Mesenchymal stem cell (in vitro differentiated cells and primary cell): ENCODE measurements around the gene GFRA1.

Experiments
- DNase-seq: peaks from one replicate; pipeline ENCODE4 v3.0.0-alpha.2; 2013
- H2AFZ ChIP-seq: one replicate; pipeline ENCODE4 v1.6.1; 2013; ENCODE audit warnings: low read depth, mild to moderate bottlenecking, control low read depth, inconsistent platforms, low read length, moderate library complexity
- H2AK5ac ChIP-seq: 2 replicates; pipeline ENCODE4 v1.6.1; 2013; ENCODE audit warnings: low read length, moderate library complexity, mild to moderate bottlenecking, inconsistent platforms; ENCODE audit not compliant: severe bottlenecking
- H2BK120ac ChIP-seq: one replicate; pipeline ENCODE4 v1.6.1; 2013; ENCODE audit warnings: low read depth, mild to moderate bottlenecking, inconsistent platforms, low read length, moderate library complexity
- H2BK12ac ChIP-seq, 2 experiments: one replicate each; pipeline ENCODE4 v1.6.1; 2013; ENCODE audit warnings: inconsistent platforms in 2 of 2, low read length in 2 of 2, mild to moderate bottlenecking in 2 of 2, moderate library complexity in 2 of 2, control low read depth in 1 of 2
- H2BK15ac ChIP-seq: one replicate; pipeline ENCODE4 v1.6.1; 2013; ENCODE audit warnings: mild to moderate bottlenecking, low read depth, inconsistent platforms; ENCODE audit not compliant: poor library complexity, severe bottlenecking
- H2BK5ac ChIP-seq: 2 replicates; pipeline ENCODE4 v1.6.1; 2013; ENCODE audit warnings: low read depth, mild to moderate bottlenecking, low read length, control low read depth, inconsistent platforms; ENCODE audit not compliant: poor library complexity, severe bottlenecking
- H3K14ac ChIP-seq, 2 experiments: one replicate each; pipeline ENCODE4 v1.6.1; 2013; ENCODE audit warnings: inconsistent platforms in 2 of 2, low read length in 2 of 2, control low read depth in 1 of 2, mild to moderate bottlenecking in 1 of 2, moderate library complexity in 1 of 2
- H3K18ac ChIP-seq, 2 experiments: one replicate each; pipeline ENCODE4 v1.6.1; 2013; ENCODE audit warnings: inconsistent platforms in 2 of 2, low read length in 2 of 2, control low read depth in 1 of 2, low read depth in 1 of 2, mild to moderate bottlenecking in 1 of 2
- H3K23ac ChIP-seq, 2 experiments: one replicate each; pipeline ENCODE4 v1.6.1; 2013; ENCODE audit warnings: inconsistent platforms in 2 of 2, low read length in 2 of 2, mild to moderate bottlenecking in 2 of 2, moderate library complexity in 2 of 2, control low read depth in 1 of 2
- H3K27ac ChIP-seq: 2 replicates; pipeline ENCODE4 v1.5.1; 2013; ENCODE audit warnings: mild to moderate bottlenecking, moderate library complexity, low read length, control low read depth, inconsistent platforms; ENCODE audit not compliant: poor library complexity, severe bottlenecking
- H3K27me3 ChIP-seq, 2 experiments: 2 replicates each; pipeline versions ENCODE4 v1.6.1 to v1.7.0; 2013; ENCODE audit warnings: low read length in 2 of 2, mild to moderate bottlenecking in 2 of 2, moderate library complexity in 2 of 2, control low read depth in 1 of 2, inconsistent platforms in 1 of 2; ENCODE audit not compliant: control insufficient read depth in 1 of 2, insufficient read depth in 1 of 2
- H3K36me3 ChIP-seq, 2 experiments: 2 replicates each; pipeline versions ENCODE4 v1.6.1 to v1.7.0; 2013; ENCODE audit warnings: low read length in 2 of 2, control low read depth in 1 of 2, inconsistent platforms in 1 of 2, low read depth in 1 of 2, mild to moderate bottlenecking in 1 of 2; ENCODE audit not compliant: insufficient read depth in 2 of 2, control insufficient read depth in 1 of 2
- H3K4ac ChIP-seq, 2 experiments: one replicate each; pipeline ENCODE4 v1.6.1; 2013; ENCODE audit warnings: inconsistent platforms in 2 of 2, low read length in 2 of 2, mild to moderate bottlenecking in 2 of 2, moderate library complexity in 2 of 2, control low read depth in 1 of 2, low read depth in 1 of 2
- H3K4me1 ChIP-seq: 2 replicates; pipeline ENCODE4 v1.6.1; 2013; ENCODE audit warnings: low read depth, low read length, control low read depth; ENCODE audit not compliant: control insufficient read depth, insufficient read depth
- H3K4me2 ChIP-seq: 2 replicates; pipeline ENCODE4 v1.6.1; 2013; ENCODE audit warnings: low read length, mild to moderate bottlenecking, inconsistent platforms; ENCODE audit not compliant: poor library complexity, severe bottlenecking
- H3K4me3 ChIP-seq, 2 experiments: 2 replicates each; pipeline versions ENCODE4 v1.5.1 to v1.7.0; 2013; ENCODE audit warnings: low read length in 2 of 2, mild to moderate bottlenecking in 2 of 2, control low read depth in 1 of 2, low read depth in 1 of 2; ENCODE audit not compliant: insufficient read depth in 1 of 2
- H3K79me1 ChIP-seq: replicated peaks from 2 replicates; pipeline ENCODE4 v1.6.1; 2013; ENCODE audit warnings: mild to moderate bottlenecking, control low read depth, low read length, inconsistent platforms; ENCODE audit not compliant: poor library complexity, severe bottlenecking
- H3K9ac ChIP-seq: 2 replicates; pipeline ENCODE4 v1.7.0; 2013; ENCODE audit warnings: mild to moderate bottlenecking, low read length, moderate library complexity
- H3K9me3 ChIP-seq: 2 replicates; pipeline ENCODE4 v1.7.0; 2013; ENCODE audit warnings: mild to moderate bottlenecking, low read length; ENCODE audit not compliant: control insufficient read depth
- H4K8ac ChIP-seq: one replicate; pipeline ENCODE4 v1.6.1; 2013; ENCODE audit warnings: inconsistent platforms, mild to moderate bottlenecking, low read length, moderate library complexity
- H4K91ac ChIP-seq: one replicate; pipeline ENCODE4 v1.6.1; 2013; ENCODE audit warnings: mild to moderate bottlenecking, low read length, inconsistent platforms
- WGBS: methylation state at CpG from one replicate; pipeline ENCODE4 v1.1.7; 2013; ENCODE audit warnings: mixed read lengths; 5-methylcytosine and 5-hydroxymethylcytosine counted together

Gene GFRA1

DNA sequence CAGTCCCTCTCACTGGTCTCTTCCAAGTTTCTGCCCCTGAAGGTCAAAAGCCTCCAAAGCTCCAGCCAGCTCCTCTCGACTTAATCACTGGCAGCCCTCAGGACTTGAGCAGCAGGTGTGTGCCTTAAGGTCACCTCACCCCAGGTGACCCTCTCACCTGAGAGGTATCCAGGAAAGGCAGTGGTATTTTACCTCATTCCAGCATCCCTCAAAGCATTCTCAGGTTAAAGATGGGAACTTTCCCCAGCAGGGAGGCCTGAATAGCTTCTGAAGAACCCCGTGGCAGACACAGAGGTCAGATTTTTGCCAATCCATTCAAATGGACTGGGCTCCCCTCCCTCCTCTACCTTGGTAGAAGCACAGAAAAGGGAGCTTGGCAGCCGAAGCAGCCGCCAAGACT, 148.2 kb downstream of the GFRA1 start:
- Histone ChIP-seq H3K9ac (no peak overlapping the region), H3K4me3 (no peak overlapping the region), H2BK5ac (no peak overlapping the region), H3K14ac (no peak overlapping the region), H3K79me1 (peaks cover 17% of the 10 kb centered on the region), H2AK5ac (no peak overlapping the region), H3K36me3 (peaks cover 0 to 32% of the 10 kb centered on the region in 2 experiments), H3K27ac (no peak overlapping the region), H2AFZ (no peak overlapping the region), H4K91ac (no peak overlapping the region), H3K4ac (no peak overlapping the region), H3K27me3 (no peaks in the 10 kb centered on the region), H2BK15ac (no peak overlapping the region), H3K4me2 (no peak overlapping the region), H3K9me3 (peaks cover 8% of the 10 kb centered on the region), H3K23ac (no peak overlapping the region), H2BK120ac (no peak overlapping the region), H2BK12ac (no peak overlapping the region), H3K18ac (no peak overlapping the region), H4K8ac (no peak overlapping the region), H3K4me1 (peaks cover 2% of the 10 kb centered on the region)
- 77% methylated on average over 4 of the region's 4 CpGs for WGBS
- no peak for DNase-seq

DNA sequence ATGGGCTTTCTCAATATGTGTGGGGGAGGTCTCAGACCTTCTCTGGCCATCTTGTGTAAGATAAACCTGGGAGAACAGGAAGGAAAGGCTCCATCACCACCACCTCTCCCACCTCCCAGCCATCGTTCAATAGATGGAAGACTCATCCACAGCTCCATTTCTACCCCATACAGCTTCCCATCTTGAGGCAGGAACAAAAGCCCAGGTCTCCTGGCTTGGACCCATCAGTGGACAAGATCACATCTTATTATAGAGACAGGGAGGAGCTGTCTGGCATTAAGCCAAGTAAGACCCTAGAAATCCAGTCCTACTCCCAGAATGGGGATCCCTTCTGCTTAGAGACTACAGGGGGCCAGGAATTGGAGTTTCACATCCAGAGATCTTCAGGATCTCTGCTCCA, 150.3 kb downstream of the GFRA1 start:
- Histone ChIP-seq H2BK5ac (no peak overlapping the region), H3K18ac (no peak overlapping the region), H4K91ac (no peak overlapping the region), H3K36me3 (peaks cover 0 to 38% of the 10 kb centered on the region in 2 experiments), H3K9me3 (no peaks in the 10 kb centered on the region), H3K79me1 (peaks cover 23% of the 10 kb centered on the region), H3K4me1 (peaks cover 5% of the 10 kb centered on the region), H2BK15ac (no peak overlapping the region), H3K27me3 (no peaks in the 10 kb centered on the region), H3K27ac (no peak overlapping the region), H3K4me2 (no peak overlapping the region), H3K9ac (no peak overlapping the region), H2BK120ac (no peak overlapping the region), H2AFZ (no peak overlapping the region), H4K8ac (no peak overlapping the region), H3K4ac (no peak overlapping the region), H3K4me3 (no peak overlapping the region), H3K23ac (no peak overlapping the region), H2BK12ac (no peak overlapping the region), H2AK5ac (no peak overlapping the region), H3K14ac (no peak overlapping the region)
- WGBS, result no CpG with 5 or more reads among the region's 1 CpG
- DNase-seq, result no peak

- no peak overlapping the region for H3K4ac ChIP-seq
- DNase-seq, result no peak
- H2BK12ac ChIP-seq, result no peak overlapping the region
- H3K27ac ChIP-seq, result no peak overlapping the region
- no peak overlapping the region for H4K91ac ChIP-seq
- no peak overlapping the region for H2BK15ac ChIP-seq
- no peak overlapping the region for H2AK5ac ChIP-seq
- H3K4me3 ChIP-seq, result no peak overlapping the region
- H2BK5ac ChIP-seq, result no peak overlapping the region
- H3K23ac ChIP-seq, result no peak overlapping the region
- peaks cover 5% of the 10 kb centered on the region for H3K4me1 ChIP-seq
- no peak overlapping the region for H2BK120ac ChIP-seq
- H3K36me3 ChIP-seq, result peaks cover 0 to 43% of the 10 kb centered on the region in 2 experiments
- H3K27me3 ChIP-seq, result no peaks in the 10 kb centered on the region
- H2AFZ ChIP-seq, result no peak overlapping the region
- H3K79me1 ChIP-seq, result peaks cover 26% of the 10 kb centered on the region
- no peak overlapping the region for H3K18ac ChIP-seq
- no peak overlapping the region for H3K4me2 ChIP-seq
- H3K14ac ChIP-seq, result no peak overlapping the region
- no peak overlapping the region for H4K8ac ChIP-seq
- no peak overlapping the region for H3K9ac ChIP-seq
- no peaks in the 10 kb centered on the region for H3K9me3 ChIP-seq
- WGBS, result 77% methylated on average over 6 of the region's 8 CpGs
Observed at GRCh38 chr10:116121640-116122525, 151.1 kb downstream of the GFRA1 start.

GRCh38 chr10:116120688-116121455, 152.1 kb downstream of the GFRA1 start:
- Histone ChIP-seq H3K4me3 (no peak overlapping the region), H3K9ac (no peak overlapping the region), H2BK12ac (no peak overlapping the region), H3K4ac (no peak overlapping the region), H2BK120ac (no peak overlapping the region), H3K18ac (no peak overlapping the region), H4K8ac (no peak overlapping the region), H2BK5ac (no peak overlapping the region), H3K4me2 (no peak overlapping the region), H2AFZ (no peak overlapping the region), H2AK5ac (no peak overlapping the region), H3K23ac (no peak overlapping the region), H3K4me1 (peaks cover 2% of the 10 kb centered on the region), H3K36me3 (peaks cover 0 to 43% of the 10 kb centered on the region in 2 experiments), H4K91ac (no peak overlapping the region), H3K9me3 (no peaks in the 10 kb centered on the region), H3K27me3 (no peaks in the 10 kb centered on the region), H3K79me1 (peaks cover 25% of the 10 kb centered on the region), H3K27ac (no peak overlapping the region), H2BK15ac (no peak overlapping the region), H3K14ac (no peak overlapping the region)
- DNase-seq, result no peak
- 56% methylated on average over 12 of the region's 12 CpGs for WGBS
